ENCODE data around the gene C2CD3. TPM values are rescaled to one million over a fixed set of nuclear protein-coding genes. Genes with fewer than 3 reads are reported as not detected.

The C2CD3 gene
- total and polyA plus RNA-seq, 9 of the 15 experiments (the other 6 are each of a cell fraction or from before 2014, with no cell fraction given), result 4.4 to 20.2 (median 15.4) TPM

DNA sequence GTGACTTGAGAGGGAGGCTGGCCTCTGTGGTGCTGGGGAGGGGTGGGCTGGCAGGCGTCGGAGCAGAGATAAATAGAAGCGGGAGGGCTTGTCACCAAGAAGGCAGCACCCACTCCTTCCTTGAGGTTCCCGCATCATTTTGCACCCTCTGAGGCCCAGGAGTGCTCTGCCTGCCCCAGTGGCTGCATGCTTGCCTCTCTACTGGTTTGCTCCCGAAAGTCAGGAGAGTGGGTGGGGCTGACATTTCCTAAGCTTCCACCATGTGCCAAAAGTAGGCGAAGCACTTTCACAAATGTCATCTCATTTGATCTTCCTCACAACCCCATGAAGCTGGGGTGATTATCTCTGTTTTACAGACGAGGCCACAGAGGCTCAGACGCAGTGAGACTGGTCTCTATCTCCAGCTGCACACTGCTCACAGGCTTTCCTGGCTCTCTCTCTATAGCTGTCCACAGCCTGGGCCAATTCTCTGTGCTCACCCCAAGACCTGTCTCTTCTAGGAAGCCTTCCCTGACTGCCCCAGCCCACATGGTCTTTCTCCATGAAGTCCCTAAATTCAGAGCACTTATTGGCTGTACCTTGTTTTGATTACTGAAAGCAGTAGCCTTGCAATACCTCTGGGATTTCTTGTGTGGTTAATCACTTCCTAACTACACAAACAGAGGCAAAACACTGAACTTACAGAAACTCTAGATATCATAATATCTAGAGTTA lies 159.3 kb downstream of the C2CD3 start (continued):
- TF ChIP-seq, protein P1, sequence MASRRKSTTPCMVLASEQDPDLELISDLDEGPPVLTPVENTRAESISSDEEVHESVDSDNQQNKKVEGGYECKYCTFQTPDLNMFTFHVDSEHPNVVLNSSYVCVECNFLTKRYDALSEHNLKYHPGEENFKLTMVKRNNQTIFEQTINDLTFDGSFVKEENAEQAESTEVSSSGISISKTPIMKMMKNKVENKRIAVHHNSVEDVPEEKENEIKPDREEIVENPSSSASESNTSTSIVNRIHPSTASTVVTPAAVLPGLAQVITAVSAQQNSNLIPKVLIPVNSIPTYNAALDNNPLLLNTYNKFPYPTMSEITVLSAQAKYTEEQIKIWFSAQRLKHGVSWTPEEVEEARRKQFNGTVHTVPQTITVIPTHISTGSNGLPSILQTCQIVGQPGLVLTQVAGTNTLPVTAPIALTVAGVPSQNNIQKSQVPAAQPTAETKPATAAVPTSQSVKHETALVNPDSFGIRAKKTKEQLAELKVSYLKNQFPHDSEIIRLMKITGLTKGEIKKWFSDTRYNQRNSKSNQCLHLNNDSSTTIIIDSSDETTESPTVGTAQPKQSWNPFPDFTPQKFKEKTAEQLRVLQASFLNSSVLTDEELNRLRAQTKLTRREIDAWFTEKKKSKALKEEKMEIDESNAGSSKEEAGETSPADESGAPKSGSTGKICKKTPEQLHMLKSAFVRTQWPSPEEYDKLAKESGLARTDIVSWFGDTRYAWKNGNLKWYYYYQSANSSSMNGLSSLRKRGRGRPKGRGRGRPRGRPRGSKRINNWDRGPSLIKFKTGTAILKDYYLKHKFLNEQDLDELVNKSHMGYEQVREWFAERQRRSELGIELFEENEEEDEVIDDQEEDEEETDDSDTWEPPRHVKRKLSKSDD (conservative IDR thresholded peaks at IDR 0.05; ENCODE audit: low read length), result no peak
- TF ChIP-seq SMAD2 (IDR thresholded peaks at IDR 0.05; ENCODE audit: low read depth, low read length) (no peak), CREBBP (IDR thresholded peaks at IDR 0.05; ENCODE audit: low read depth, low read length) (no peak), NRF1 (conservative IDR thresholded peaks at IDR 0.05 in 1 of 2, IDR thresholded peaks at IDR 0.05 in 1 of 2) (peak; percentile 29 to 49; a peak in 3 of 4 replicates), SRF (CRISPR knock-in tag; IDR thresholded peaks at IDR 0.05) (no peak; a peak in 1 of 4 replicates), MTA3 (IDR thresholded peaks at IDR 0.05; ENCODE audit: borderline replicate concordance) (peak; percentile 83; the same call in 1 of the 2 replicates), SPI1 (IDR thresholded peaks at IDR 0.05; ENCODE audit: borderline replicate concordance, low read depth, low read length) (no peak), RBM17 (IDR thresholded peaks at IDR 0.05; ENCODE audit: borderline replicate concordance, low read depth, low read length) (no peak), TCFL5 (CRISPR knock-in tag; conservative IDR thresholded peaks at IDR 0.05) (0 out of 2 replicates have a peak, but pooled peaks have one; percentile 47), MCM7 (IDR thresholded peaks at IDR 0.05) (no peak), ZNF354B (CRISPR knock-in tag; IDR thresholded peaks at IDR 0.05) (peak; percentile 64; the same call in 1 of the 2 replicates), EP300 (IDR thresholded peaks at IDR 0.05; ENCODE audit: low read length) (peak; percentile 94), BDP1 (IDR thresholded peaks at IDR 0.05; ENCODE audit: insufficient read depth, insufficient read length) (no peak), PRPF4 (IDR thresholded peaks at IDR 0.05; ENCODE audit: insufficient read depth, low read depth, low read length, poor library complexity, severe bottlenecking) (no peak), NFE2L1 (tag; IDR thresholded peaks at IDR 0.05; ENCODE audit: borderline replicate concordance, low read depth) (no peak), MIER1 (IDR thresholded peaks at IDR 0.05; ENCODE audit: low read depth) (no peak), ETS2 (tag; IDR thresholded peaks at IDR 0.05; ENCODE audit: borderline replicate concordance, poor library complexity, severe bottlenecking) (no peak)
- TF ChIP-seq, protein P2, sequence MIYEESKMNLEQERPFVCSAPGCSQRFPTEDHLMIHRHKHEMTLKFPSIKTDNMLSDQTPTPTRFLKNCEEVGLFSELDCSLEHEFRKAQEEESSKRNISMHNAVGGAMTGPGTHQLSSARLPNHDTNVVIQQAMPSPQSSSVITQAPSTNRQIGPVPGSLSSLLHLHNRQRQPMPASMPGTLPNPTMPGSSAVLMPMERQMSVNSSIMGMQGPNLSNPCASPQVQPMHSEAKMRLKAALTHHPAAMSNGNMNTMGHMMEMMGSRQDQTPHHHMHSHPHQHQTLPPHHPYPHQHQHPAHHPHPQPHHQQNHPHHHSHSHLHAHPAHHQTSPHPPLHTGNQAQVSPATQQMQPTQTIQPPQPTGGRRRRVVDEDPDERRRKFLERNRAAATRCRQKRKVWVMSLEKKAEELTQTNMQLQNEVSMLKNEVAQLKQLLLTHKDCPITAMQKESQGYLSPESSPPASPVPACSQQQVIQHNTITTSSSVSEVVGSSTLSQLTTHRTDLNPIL (CRISPR knock-in tag; IDR thresholded peaks at IDR 0.05), result no peak
- TF ChIP-seq, protein P3, sequence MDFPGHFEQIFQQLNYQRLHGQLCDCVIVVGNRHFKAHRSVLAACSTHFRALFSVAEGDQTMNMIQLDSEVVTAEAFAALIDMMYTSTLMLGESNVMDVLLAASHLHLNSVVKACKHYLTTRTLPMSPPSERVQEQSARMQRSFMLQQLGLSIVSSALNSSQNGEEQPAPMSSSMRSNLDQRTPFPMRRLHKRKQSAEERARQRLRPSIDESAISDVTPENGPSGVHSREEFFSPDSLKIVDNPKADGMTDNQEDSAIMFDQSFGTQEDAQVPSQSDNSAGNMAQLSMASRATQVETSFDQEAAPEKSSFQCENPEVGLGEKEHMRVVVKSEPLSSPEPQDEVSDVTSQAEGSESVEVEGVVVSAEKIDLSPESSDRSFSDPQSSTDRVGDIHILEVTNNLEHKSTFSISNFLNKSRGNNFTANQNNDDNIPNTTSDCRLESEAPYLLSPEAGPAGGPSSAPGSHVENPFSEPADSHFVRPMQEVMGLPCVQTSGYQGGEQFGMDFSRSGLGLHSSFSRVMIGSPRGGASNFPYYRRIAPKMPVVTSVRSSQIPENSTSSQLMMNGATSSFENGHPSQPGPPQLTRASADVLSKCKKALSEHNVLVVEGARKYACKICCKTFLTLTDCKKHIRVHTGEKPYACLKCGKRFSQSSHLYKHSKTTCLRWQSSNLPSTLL (IDR thresholded peaks at IDR 0.05), result no peak
